HPDE6-E6E7 (cell line): ENCODE data around the gene SPATS1.
A peak's percentile ranks its signal among the peaks of the same experiment; 100 is the strongest.
"Not testable (repeated sequence)": the region's sequence is repeated elsewhere in the genome, so short reads cannot be mapped to it uniquely, and the experiment has no call there.

Source experiments
- DNase-seq: peaks from one replicate; pipeline ENCODE4 v3.0.0; 2011; ENCODE audit warnings: missing footprints; ENCODE audit errors: extremely low spot score

SPATS1 gene

DNA sequence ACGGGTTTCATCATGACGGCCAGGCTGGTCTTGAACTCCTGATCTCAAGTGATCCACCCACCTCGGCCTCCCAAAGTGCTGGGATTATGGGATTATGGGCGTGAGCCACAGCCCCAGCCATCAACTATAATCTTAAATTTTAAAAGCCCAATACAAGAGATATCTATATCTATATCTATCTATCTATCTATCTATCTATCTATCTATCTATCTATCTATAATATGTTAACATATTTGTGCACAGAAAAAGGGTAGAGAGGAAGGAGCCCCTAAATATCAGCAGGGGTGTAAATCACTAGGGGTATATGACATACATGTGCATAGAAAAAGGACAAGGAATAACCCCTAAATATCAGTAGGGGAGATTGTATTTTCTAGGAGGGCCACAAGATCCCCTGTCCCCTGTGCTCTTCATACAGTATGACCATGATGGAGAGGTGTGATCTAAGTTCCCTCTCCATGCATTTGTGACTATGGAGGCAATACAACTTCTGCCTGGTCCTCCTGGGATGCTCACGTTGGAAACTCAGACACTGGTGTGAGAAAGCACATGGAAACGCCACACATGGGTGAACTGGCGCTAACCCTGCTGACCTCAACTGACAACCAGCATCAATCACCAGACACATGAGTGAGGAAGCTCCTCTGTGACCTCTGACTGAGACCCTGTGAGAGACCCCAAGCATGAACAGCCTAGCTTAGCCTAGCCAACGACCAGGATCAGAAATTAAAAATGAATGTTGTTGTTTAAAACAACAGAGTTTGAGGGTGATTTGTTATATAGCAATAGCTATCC, 1.2 kb upstream of the SPATS1 start:
- no peak for DNase-seq

DNA sequence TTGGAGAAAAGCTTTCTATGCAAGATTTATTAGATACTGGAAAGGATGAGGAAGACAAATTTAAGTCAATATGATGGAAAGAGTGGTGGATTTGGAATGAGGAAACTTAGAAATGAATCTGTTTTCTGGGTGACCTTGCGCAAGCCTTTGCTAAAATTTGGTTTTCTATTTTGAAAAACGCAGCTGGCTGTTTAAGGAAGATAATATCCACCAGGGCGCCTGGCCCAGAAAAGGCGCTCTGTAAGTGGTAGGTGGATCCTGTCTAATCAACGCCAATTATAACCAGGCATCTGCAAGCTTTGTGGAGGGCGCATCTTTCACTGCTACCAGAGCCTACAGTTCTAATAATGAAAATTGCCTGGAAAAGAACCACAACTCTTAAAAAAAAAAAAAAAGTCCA, 398 bp upstream of the SPATS1 start:
- no peak for DNase-seq

DNA sequence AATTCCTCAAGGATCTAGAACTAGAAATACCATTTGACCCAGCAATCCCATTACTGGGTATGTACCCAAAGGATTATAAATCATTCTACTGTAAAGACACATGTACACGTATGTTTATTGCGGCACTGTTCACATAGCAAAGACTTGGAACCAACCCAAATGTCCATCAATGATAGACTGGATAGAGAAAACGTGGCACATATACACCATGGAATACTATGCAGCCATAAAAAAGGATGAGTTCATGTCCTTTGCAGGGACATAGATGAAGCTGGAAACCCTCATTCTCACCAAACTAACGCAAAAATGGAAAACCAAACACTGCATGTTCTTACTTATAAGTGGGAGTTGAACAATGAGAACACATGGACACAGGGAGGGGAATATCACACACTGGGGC, 4.4 kb downstream of the SPATS1 start:
- not testable (repeated sequence) for DNase-seq

DNA sequence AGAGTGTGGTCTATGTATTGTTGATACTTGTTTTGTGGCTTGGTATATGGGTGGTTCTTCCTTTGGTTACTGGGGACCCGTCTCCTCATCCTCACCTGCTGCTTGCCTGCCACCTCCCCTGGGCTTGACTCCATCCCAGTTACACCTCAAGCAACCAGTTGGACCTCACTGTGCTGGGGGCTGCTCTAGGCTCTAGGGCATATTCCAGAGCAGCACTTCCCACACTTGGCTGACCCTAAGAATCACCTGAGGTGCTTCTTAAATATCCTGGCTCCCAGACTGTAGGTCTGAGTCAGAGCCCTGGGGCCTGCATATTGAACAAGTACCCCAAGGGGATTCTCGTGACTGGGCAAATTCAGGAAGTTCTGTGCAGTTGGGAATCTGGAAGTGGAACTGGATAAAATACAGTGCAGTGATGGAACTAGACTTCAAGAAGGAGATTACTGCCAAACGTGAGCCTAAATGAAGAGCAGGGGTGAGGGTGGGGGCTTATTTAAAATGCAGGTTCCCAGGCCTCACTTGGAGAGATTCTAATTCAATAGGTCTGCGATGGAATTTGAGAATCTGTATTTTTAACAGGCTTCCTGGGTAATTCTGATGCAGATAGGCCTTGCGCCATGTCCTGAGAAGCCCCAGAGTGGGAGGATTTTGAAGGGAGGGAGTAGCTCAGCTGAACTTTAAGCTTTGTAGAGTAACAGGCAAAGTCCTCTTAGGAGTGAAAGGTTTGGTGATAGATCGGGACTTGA, 7.6 kb downstream of the SPATS1 start:
- no peak for DNase-seq

DNA sequence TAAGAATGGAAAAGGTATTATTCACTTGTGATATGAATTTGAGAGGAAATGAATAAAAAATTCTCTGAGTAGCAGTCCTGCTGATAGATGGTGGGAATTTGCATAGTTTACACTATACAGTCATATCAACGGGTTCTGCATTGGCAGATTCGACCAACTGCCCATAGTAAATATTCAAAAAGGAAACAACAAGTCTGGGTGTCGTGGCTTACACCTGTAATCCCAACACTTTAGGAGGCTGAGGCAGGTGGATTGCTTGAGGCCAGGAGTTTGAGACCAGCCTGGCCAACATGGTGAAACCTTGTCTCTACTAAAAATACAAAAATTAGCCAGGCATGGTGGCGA, 8.2 kb downstream of the SPATS1 start:
- not testable (repeated sequence) for DNase-seq

DNA sequence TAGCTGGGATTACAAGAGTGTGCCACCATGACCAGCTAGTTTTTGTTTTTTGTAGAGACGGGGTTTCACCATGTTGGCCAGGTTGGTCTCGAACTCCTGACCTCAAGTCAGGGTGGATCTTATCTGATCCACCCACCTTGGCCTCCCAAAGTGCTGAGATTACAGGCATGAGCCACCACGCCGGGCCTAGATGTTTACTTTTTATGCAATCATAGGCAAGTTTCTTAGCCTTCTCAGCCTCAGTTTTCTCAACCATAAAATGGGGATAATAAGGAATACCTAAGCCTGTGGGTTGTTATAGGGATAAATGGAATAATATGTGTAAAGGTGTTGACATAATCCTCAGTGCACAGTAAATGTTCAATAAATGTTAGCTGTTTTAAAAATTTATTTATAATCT, 9.8 kb downstream of the SPATS1 start:
- DNase-seq, result no peak

DNA sequence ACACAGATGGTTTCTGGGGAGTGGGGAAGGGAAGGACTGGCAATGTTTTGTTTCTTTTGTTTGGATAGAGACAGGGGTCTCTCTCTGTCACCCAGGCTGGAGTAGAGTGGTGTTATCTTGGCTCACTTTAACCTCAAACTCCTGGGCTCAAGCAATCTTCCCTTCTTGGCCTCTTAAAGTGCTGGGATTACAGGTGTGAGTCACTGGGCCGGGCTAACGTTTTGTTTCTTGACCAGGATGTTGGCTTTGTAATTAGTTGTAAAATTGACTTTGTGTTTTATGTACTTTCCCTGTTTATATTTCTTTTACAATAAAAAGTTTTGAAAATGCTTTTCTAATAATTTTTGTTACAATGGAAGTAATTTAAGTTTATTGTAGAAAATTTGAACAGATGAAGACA, 10.9 kb downstream of the SPATS1 start:
- DNase-seq, result no peak

DNA sequence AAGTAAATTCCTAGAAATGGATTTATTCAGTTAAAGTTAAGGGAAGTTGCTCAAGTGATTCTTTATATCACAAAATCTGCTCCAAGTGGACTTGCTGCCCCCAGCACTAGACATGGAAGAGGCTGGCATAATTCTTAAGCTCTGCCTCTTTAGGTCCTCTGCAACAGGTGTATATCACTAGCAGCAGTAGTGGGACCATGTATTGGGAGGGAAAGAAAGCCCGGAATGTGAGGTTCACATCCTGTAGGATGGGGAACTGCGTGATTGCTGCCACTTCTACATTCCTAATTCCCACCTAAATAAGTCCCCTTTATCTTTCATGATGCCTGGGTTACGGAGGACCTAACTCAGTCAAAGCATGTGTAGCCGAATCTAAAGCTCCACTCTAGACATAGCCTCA, 13.2 kb downstream of the SPATS1 start:
- DNase-seq, result no peak

DNA sequence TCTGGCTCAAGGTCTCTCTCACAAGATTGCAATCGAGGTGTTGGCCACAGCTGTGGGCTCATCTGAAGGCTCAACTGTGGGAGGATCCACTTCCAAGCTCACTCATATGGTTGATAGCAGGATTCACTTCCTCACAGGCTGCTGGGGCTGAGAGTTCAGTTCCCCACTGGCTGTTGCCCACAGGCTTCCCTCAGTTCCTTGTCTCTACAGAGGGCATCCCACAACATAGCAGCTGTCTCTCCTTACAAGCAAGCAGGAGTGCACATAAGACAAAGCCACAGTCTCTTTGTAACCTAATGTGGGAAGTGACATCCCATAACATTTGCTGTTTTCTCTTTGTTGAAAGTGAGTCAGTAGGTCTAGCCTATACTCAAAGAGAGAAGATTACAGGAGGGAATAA, 14.0 kb downstream of the SPATS1 start:
- no peak for DNase-seq

DNA sequence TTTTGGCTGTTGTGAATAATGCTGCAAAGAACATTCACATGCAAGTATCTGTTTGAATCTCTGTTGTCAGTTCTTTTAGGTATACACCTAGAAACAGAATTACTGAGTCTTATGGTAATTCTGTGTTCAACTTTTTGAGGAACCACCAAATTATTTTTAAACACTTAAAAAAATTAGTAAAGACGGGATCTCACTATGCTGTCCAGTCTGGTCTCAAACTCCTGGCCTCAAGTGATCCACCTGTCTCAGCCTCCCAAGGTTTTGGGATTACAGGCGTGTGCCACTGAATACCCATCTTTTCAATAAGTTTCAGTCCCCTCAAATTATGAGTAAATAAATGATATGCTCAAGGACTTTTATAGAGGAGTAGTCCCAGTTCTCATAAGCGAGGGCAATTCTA, 17.5 kb downstream of the SPATS1 start:
- DNase-seq, result no peak

DNA sequence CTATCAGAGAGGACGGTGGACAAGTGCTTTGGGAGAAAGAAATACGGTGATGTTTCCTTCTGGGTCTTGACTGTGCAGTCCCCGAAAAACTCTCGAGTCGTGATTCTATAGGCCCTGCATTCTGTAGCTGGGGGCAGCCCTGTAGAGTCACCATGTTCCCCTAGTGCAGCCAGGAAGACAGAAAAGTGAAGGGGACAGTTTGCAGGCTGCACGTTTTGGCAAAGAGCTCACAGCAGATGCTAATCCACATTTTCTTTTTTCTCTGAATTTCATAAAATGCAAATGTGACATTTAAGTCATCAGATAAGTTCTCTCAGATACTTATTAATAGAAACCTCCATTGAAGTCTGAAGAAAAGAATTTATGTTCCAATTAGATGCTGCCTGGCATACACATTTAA, 19.5 kb downstream of the SPATS1 start:
- DNase-seq, result no peak

DNA sequence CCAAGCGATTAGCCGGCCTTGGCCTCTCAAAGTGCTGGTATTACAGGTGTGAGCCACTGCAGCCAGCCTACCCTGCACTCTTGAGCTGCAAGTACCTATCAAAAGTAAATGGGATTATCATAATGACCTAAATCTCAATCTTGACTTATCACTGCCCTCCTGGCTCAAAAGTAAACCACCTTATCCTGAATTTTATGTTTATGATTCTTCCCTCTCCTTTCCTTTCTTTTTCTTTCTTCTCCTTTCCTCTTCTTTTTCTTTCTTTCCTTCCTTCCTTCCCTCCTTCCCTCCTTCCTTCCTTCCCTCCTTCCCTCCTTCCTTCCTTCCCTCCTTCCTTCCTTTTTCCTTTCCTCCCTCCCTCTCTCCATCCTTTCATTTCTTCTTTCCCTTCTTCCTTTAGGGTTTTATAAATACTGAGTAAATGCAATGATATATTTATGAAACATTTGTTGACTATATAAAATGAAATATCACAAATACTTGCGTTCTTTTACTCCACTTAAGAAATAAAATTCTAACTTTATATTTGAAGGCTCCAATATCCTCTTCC, 21.0 kb downstream of the SPATS1 start:
- no peak for DNase-seq

DNA sequence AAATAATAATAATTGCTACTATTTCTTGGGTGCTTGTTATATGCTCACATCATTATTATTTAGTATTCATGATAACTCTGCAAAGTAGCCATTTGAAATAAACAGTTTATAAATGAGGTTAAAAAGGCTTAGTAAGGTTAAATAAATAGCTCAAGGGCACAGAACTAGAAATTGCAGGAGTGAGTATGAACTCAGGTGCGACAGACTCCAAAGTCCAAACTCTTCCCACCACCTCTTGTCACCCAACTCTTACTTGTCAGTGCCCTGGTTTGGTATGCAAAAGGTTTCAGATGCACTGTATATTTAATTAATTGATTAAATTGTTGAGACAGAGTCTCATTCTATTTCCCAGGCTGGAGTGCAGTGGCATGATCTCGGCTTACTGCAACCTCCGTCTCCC, 24.3 kb downstream of the SPATS1 start:
- no peak for DNase-seq

DNA sequence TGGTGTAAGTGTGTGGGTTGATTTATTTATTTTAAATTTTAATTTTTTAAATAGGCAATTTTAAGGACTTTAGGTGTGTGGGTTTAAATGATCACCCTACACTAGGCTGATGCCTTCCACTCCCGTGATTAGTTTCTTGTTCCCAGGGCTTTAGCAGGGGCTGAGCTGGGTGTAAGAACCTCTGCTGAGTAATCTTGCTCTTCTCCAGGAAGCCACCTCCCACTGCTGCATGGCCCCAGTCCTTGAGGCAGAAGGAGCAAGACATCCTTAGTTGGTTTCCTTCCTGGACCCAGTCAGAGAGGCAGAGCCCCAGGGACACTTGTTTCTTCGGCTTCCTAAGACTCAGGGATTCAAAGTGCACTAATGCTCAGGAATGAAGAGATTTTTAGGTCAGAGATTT, 25.2 kb downstream of the SPATS1 start:
- DNase-seq, result no peak

DNA sequence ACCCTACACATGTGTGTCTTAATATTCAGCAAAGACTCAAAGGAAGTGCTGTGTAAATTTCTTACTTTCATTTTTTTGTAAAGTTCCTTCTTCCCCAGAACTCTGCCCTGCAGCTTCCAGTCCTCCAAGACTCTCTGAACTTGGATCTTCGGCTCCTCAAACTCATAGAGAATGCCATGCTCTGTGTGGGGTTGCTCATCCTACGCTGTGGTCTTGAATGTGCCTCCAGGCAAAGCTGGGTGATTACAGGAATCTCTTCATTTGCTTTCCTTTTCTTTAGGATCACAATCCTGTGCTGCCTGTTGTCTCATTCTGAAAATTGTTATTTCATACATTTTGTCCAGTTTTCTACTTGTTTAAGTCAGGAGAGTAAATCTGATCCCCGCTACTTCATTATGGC, 30.6 kb downstream of the SPATS1 start:
- no peak for DNase-seq

DNA sequence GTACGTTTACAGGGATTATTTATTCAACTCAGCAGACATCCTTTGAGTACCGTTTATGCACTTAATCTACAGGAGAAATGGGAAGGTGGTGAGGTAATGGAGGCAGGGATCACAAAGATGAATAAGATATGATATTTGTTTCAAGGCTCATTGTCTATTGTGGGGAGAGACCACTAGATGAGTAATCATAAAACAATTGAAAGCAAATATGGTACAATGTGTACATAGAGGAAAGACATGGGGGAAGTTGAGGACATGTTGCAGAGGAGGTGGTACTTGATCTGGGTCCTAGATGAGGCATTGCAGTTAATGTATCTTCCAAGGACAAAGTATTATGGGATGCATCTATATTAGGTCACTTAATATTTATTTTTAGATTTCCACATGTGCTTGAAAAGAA, 31.3 kb downstream of the SPATS1 start:
- DNase-seq, result no peak

DNA sequence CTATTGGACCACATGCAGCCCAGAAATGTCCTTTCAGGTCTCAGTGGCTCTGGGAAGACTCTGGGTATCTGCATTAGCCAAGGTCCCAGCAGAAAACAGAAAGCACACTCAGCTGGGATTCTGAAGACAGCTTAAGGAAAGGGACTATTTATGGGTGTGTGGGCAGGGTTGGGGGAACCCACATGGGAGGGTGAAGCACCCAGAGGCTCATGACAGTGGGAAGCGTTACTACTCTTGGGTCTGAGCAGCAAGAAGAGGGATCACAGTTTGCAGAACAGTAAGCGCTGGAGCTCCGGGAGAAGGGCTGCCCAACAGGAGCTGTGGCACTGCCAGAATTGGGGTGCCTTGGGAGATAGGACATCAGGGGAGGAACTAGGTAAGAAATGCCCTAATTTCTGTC, 32.6 kb downstream of the SPATS1 start:
- DNase-seq, result no peak

DNA sequence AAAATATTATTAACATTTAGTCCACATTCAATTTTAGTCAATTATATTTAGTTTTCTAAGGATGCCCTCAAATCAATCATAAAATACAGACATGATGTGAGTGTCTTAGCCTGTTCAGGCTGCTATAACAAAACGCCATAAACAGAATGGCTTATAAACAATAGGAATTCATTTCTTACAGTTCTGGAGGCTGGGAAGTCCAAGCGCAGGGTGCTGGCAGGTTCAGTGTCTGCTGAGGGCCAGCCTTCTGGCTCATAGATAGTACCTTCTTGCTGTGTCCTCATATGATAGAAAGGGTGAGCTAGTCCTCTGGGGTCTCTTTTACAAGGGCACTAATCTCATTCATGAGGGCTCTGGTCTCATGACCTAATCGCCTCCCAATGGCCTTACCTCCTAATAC, 35.0 kb downstream of the SPATS1 start:
- DNase-seq, result no peak

DNA sequence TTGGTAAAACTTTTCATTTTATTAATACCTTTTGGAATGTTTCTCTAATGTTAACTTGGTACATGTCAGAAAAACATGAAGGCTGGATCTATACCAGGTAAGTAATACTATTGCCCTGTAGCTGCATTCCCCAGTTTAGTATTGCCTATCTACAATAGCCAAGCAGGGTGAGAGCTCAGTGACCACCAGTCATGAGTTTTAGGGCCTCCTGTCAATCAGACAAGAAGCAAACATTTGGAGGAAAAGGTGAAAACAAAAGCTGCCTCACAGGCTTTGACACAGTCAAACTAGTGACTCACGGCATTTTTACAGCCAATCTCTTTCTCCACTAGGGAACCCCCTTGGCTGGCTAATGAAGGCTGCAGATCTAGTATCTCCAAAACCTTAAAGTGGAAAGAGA, 35.5 kb downstream of the SPATS1 start:
- no peak for DNase-seq

DNA sequence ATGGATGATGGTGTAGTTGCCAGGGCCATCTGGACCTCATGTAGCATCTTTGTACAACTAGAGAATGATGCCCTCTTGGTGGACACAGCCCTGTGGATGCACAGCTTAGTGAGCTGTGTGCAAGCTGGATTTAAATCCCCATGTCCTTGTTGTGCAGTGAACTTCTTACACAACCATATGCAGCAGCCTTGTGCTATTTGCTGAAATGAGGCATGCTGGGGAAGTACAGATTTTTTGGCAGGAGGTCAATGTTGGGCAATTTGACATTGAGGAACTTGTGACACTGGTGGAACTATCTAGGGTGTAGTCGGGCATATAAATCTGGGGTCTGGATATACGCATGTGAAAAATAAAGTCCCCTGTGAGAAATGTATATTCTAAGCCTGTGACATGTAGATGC, 39.3 kb downstream of the SPATS1 start:
- no peak for DNase-seq

DNA sequence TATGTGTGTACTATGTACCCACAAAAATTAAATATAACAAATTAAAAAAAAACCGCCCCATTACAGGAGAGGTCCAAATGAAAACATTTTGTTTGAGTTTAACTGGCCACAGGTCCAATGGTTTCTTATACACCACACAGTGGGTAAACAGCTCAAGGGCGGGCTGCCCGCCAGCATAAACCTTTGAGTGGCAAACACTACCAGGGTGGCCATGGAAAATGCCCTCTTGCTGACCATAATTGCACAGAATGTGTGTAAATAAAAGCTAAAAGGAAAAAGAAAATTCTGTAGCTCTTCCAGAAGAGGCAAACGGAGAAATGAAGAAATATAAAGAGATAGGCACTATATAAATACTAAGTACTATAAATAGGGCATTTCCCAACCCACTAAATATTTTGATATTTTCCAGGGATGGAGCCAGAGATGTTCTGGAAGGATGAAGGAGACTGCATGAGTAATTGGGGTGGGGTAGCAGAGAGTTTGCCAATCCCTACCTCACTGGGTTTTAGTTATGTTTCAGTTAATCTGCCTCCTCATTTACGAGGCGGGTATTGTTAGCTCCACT, 44.0 kb downstream of the SPATS1 start:
- no peak for DNase-seq

DNA sequence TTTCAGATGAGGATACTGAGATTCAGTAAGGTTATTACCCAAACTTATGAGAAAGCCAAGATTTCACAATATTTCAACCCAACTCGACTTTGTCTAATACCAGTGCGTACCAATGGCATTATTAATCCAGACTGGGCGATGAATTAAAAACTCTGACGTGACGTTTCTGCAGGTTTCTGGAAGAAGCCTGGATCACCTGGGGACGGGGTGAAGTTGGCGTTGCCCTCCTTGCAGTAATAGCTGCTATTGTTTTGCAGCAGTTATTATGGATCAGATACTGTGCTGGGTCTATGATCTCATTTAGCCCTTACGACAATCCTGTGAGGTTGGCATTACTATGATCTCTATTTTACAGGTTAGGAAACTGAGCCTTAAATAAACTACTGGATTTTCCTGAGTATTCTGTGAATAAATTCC, 44.5 kb downstream of the SPATS1 start:
- DNase-seq, result peak; percentile 29
